ENCODE measurements around the gene GAS6.
"Not testable (repeated sequence)": the region's sequence is repeated elsewhere in the genome, so short reads cannot be mapped to it uniquely, and the experiment has no call there.

DNA sequence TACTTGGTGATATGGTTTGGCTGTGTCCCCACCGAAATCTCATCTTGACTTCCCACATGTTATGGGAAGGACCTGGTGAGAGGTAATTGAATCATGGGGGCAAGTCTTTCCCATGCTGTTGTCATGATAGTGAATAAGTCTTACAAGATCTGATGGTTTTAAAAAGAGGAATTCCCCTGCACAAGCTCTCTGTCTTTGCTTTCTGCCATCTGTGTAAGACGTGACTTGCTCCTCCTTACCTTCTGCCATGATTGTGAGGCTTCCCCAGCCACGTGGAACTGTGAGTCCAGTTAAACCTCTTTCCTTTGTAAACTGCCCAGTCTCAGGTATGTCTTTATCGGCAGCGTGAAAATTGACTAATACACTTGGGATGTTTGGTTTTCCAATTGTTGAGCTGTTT, 4.0 kb upstream of the GAS6 start:
- not testable (repeated sequence) for TF ChIP-seq EP300 (IDR thresholded peaks at IDR 0.05; ENCODE audit: low read depth); POLR2A (IDR thresholded peaks at IDR 0.05); POLR2AphosphoS5 (IDR thresholded peaks at IDR 0.05)
- TF ChIP-seq, protein P1, sequence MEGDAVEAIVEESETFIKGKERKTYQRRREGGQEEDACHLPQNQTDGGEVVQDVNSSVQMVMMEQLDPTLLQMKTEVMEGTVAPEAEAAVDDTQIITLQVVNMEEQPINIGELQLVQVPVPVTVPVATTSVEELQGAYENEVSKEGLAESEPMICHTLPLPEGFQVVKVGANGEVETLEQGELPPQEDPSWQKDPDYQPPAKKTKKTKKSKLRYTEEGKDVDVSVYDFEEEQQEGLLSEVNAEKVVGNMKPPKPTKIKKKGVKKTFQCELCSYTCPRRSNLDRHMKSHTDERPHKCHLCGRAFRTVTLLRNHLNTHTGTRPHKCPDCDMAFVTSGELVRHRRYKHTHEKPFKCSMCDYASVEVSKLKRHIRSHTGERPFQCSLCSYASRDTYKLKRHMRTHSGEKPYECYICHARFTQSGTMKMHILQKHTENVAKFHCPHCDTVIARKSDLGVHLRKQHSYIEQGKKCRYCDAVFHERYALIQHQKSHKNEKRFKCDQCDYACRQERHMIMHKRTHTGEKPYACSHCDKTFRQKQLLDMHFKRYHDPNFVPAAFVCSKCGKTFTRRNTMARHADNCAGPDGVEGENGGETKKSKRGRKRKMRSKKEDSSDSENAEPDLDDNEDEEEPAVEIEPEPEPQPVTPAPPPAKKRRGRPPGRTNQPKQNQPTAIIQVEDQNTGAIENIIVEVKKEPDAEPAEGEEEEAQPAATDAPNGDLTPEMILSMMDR (IDR thresholded peaks at IDR 0.05) = not testable (repeated sequence)

Data from transverse colon (tissue), 4 donors.